ENCODE results near the gene KIF9.
"Not testable (repeated sequence)": the region's sequence is repeated elsewhere in the genome, so short reads cannot be mapped to it uniquely, and the experiment has no call there.

KIF9 gene

GRCh38 chr3:47314056-47314764 lies 31.6 kb upstream of the KIF9 start:
- Histone ChIP-seq H3K9ac (ENCODE audit: low read depth, low read length, poor library complexity) (no peak overlapping the region), H3K23ac (ENCODE audit: low read depth, low read length, poor library complexity) (no peak overlapping the region), H2BK15ac (ENCODE audit: low read length) (no peak overlapping the region), H3K18ac (ENCODE audit: low read length) (no peak overlapping the region), H3K4ac (ENCODE audit: low read length) (no peak overlapping the region), H3K27me3 (ENCODE audit: control insufficient read depth in 3 of 3, insufficient read depth in 3 of 3, low read depth in 1 of 3, low read length in 3 of 3) (no peaks in the 10 kb centered on the region), H3K27ac (replicated peaks; ENCODE audit: low read length) (no peak overlapping the region), H4K91ac (ENCODE audit: low read depth, low read length, poor library complexity) (no peak overlapping the region), H2AK5ac (ENCODE audit: low read depth, low read length) (no peak overlapping the region), H3K36me3 (replicated peaks in 1 of 2; ENCODE audit: control insufficient read depth in 2 of 2, insufficient read depth in 2 of 2, low read length in 2 of 2) (peaks cover 0 to 4% of the 10 kb centered on the region in 2 donors), H3K4me1 (ENCODE audit: control insufficient read depth in 2 of 2, insufficient read depth in 1 of 2, low read depth in 1 of 2, low read length in 2 of 2) (no peaks in the 10 kb centered on the region), H3K4me2 (ENCODE audit: insufficient read depth, low read length, poor library complexity, severe bottlenecking) (no peak overlapping the region), H3K9me3 (replicated peaks in 1 of 2; ENCODE audit: control insufficient read depth in 2 of 2, insufficient read depth in 1 of 2, low read depth in 1 of 2, low read length in 2 of 2) (peaks cover 3 to 4% of the 10 kb centered on the region in 2 donors), H2BK12ac (ENCODE audit: low read length) (no peak overlapping the region), H2AFZ (ENCODE audit: low read length) (no peak overlapping the region), H3K4me3 (ENCODE audit: low read length in 2 of 2) (no peak overlapping the region), H3K14ac (ENCODE audit: low read length) (no peak overlapping the region), H3K79me1 (ENCODE audit: low read depth, low read length) (peaks cover 2% of the 10 kb centered on the region), H4K8ac (ENCODE audit: low read depth, low read length) (no peak overlapping the region), H2BK120ac (ENCODE audit: low read depth, low read length) (no peak overlapping the region), H2BK5ac (ENCODE audit: low read length) (no peak overlapping the region)
- DNase-seq (ENCODE audit: low spot score) = no peak
- WGBS, 2 donors (ENCODE audit: extremely low coverage in 2 of 2, insufficient read length in 2 of 2, insufficient replicate concordance in 1 of 2) = no CpG with 5 or more reads among the region's 8 CpGs

DNA sequence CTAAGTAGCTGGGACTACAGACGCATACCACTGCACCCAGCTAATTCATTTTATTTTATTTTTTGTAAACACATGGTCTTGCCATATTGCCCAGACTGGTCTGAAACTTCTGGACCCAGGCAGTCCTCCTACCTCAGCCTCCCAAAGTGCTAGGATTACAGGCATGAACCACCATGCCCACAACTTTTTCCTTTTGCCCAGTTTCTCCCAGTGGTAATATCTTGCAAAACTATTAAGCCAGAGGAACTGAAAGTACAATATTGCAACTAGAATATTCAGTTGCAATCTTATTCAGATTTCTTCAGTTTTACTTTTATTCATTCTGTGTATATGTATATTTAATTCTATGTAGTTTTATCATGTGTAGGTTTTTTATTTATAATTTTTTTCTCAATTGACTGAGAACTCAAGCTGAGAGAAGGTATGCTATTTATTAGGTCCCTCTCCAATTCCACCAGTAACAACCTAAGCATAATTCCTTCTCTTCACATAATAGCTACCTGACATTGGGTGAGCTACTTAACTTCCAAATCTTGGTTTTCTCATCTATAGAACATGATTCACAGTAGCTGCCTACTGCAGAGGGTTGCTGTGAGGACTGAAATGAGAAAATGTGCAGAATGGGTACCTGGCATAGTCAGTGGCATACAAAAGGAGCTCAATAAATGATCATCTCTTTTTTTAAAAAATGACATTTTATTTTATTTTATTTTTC lies 30.9 kb upstream of the KIF9 start:
- Histone ChIP-seq H2BK5ac (ENCODE audit: low read length) (no peak overlapping the region), H2BK15ac (ENCODE audit: low read length) (no peak overlapping the region), H2BK120ac (ENCODE audit: low read depth, low read length) (no peak overlapping the region), H4K8ac (ENCODE audit: low read depth, low read length) (no peak overlapping the region), H4K91ac (ENCODE audit: low read depth, low read length, poor library complexity) (no peak overlapping the region), H3K9me3 (replicated peaks in 1 of 2; ENCODE audit: control insufficient read depth in 2 of 2, insufficient read depth in 1 of 2, low read depth in 1 of 2, low read length in 2 of 2) (peaks cover 3 to 4% of the 10 kb centered on the region in 2 donors), H3K36me3 (replicated peaks in 1 of 2; ENCODE audit: control insufficient read depth in 2 of 2, insufficient read depth in 2 of 2, low read length in 2 of 2) (peaks cover 0 to 4% of the 10 kb centered on the region in 2 donors), H3K4ac (ENCODE audit: low read length) (no peak overlapping the region), H2AFZ (ENCODE audit: low read length) (no peak overlapping the region), H3K23ac (ENCODE audit: low read depth, low read length, poor library complexity) (no peak overlapping the region), H2AK5ac (ENCODE audit: low read depth, low read length) (no peak overlapping the region), H3K4me3 (ENCODE audit: low read length in 2 of 2) (no peak overlapping the region), H3K79me1 (ENCODE audit: low read depth, low read length) (peaks cover 2% of the 10 kb centered on the region), H3K4me2 (ENCODE audit: insufficient read depth, low read length, poor library complexity, severe bottlenecking) (no peak overlapping the region), H2BK12ac (ENCODE audit: low read length) (no peak overlapping the region), H3K27me3 (ENCODE audit: control insufficient read depth in 3 of 3, insufficient read depth in 3 of 3, low read depth in 1 of 3, low read length in 3 of 3) (no peaks in the 10 kb centered on the region), H3K27ac (replicated peaks; ENCODE audit: low read length) (no peak overlapping the region), H3K14ac (ENCODE audit: low read length) (no peak overlapping the region), H3K9ac (ENCODE audit: low read depth, low read length, poor library complexity) (no peak overlapping the region), H3K4me1 (ENCODE audit: control insufficient read depth in 2 of 2, insufficient read depth in 1 of 2, low read depth in 1 of 2, low read length in 2 of 2) (no peaks in the 10 kb centered on the region), H3K18ac (ENCODE audit: low read length) (no peak overlapping the region)
- DNase-seq (ENCODE audit: low spot score) = no peak
- WGBS, 2 donors (ENCODE audit: extremely low coverage in 2 of 2, insufficient read length in 2 of 2, insufficient replicate concordance in 1 of 2) = no CpG with 5 or more reads among the region's 1 CpG

- H3K23ac ChIP-seq (ENCODE audit: low read depth, low read length, poor library complexity) = no peak overlapping the region
- no peak overlapping the region for H3K27ac ChIP-seq (replicated peaks; ENCODE audit: low read length)
- DNase-seq (ENCODE audit: low spot score) = no peak
- no peak overlapping the region for H4K8ac ChIP-seq (ENCODE audit: low read depth, low read length)
- no peak overlapping the region for H3K4ac ChIP-seq (ENCODE audit: low read length)
- peaks cover 2 to 4% of the 10 kb centered on the region in 2 donors for H3K9me3 ChIP-seq (replicated peaks in 1 of 2; ENCODE audit: control insufficient read depth in 2 of 2, insufficient read depth in 1 of 2, low read depth in 1 of 2, low read length in 2 of 2)
- no peak overlapping the region for H3K18ac ChIP-seq (ENCODE audit: low read length)
- peak overlapping the region; percentile 25 for H3K14ac ChIP-seq (ENCODE audit: low read length)
- no peaks in the 10 kb centered on the region for H3K27me3 ChIP-seq (ENCODE audit: control insufficient read depth in 3 of 3, insufficient read depth in 3 of 3, low read depth in 1 of 3, low read length in 3 of 3)
- no CpG with 5 or more reads among the region's 4 CpGs for WGBS, 2 donors (ENCODE audit: extremely low coverage in 2 of 2, insufficient read length in 2 of 2, insufficient replicate concordance in 1 of 2)
- H3K79me1 ChIP-seq (ENCODE audit: low read depth, low read length) = peaks cover 2% of the 10 kb centered on the region
- H2AK5ac ChIP-seq (ENCODE audit: low read depth, low read length) = no peak overlapping the region
- no peak overlapping the region for H3K4me2 ChIP-seq (ENCODE audit: insufficient read depth, low read length, poor library complexity, severe bottlenecking)
- H3K4me3 ChIP-seq (ENCODE audit: low read length in 2 of 2) = no peak overlapping the region
- no peak overlapping the region for H2BK5ac ChIP-seq (ENCODE audit: low read length)
- no peak overlapping the region for H2AFZ ChIP-seq (ENCODE audit: low read length)
- H3K9ac ChIP-seq (ENCODE audit: low read depth, low read length, poor library complexity) = no peak overlapping the region
- no peak overlapping the region for H2BK15ac ChIP-seq (ENCODE audit: low read length)
- H3K36me3 ChIP-seq (replicated peaks in 1 of 2; ENCODE audit: control insufficient read depth in 2 of 2, insufficient read depth in 2 of 2, low read length in 2 of 2) = peaks cover 0 to 12% of the 10 kb centered on the region in 2 donors
- H2BK12ac ChIP-seq (ENCODE audit: low read length) = no peak overlapping the region
- H4K91ac ChIP-seq (ENCODE audit: low read depth, low read length, poor library complexity) = no peak overlapping the region
- H3K4me1 ChIP-seq (ENCODE audit: control insufficient read depth in 2 of 2, insufficient read depth in 1 of 2, low read depth in 1 of 2, low read length in 2 of 2) = no peaks in the 10 kb centered on the region
- H2BK120ac ChIP-seq (ENCODE audit: low read depth, low read length) = no peak overlapping the region
These were observed 27.8 kb upstream of the KIF9 start for GRCh38 chr3:47310391-47310790.

- not testable (repeated sequence) for H3K4ac ChIP-seq (ENCODE audit: low read length); H3K18ac ChIP-seq (ENCODE audit: low read length); H3K4me1 ChIP-seq (ENCODE audit: control insufficient read depth in 2 of 2, insufficient read depth in 1 of 2, low read depth in 1 of 2, low read length in 2 of 2); H3K23ac ChIP-seq (ENCODE audit: low read depth, low read length, poor library complexity); H3K9ac ChIP-seq (ENCODE audit: low read depth, low read length, poor library complexity); H4K8ac ChIP-seq (ENCODE audit: low read depth, low read length); H4K91ac ChIP-seq (ENCODE audit: low read depth, low read length, poor library complexity); H3K79me1 ChIP-seq (ENCODE audit: low read depth, low read length); DNase-seq (ENCODE audit: low spot score); H2BK12ac ChIP-seq (ENCODE audit: low read length); H3K4me2 ChIP-seq (ENCODE audit: insufficient read depth, low read length, poor library complexity, severe bottlenecking); H2AFZ ChIP-seq (ENCODE audit: low read length); H2BK120ac ChIP-seq (ENCODE audit: low read depth, low read length); H2AK5ac ChIP-seq (ENCODE audit: low read depth, low read length); H2BK15ac ChIP-seq (ENCODE audit: low read length); H3K27me3 ChIP-seq (ENCODE audit: control insufficient read depth in 3 of 3, insufficient read depth in 3 of 3, low read depth in 1 of 3, low read length in 3 of 3); H3K14ac ChIP-seq (ENCODE audit: low read length); H2BK5ac ChIP-seq (ENCODE audit: low read length); H3K4me3 ChIP-seq (ENCODE audit: low read length in 2 of 2); H3K9me3 ChIP-seq (replicated peaks in 1 of 2; ENCODE audit: control insufficient read depth in 2 of 2, insufficient read depth in 1 of 2, low read depth in 1 of 2, low read length in 2 of 2); H3K27ac ChIP-seq (replicated peaks; ENCODE audit: low read length)
- WGBS, 2 donors (ENCODE audit: extremely low coverage in 2 of 2, insufficient read length in 2 of 2, insufficient replicate concordance in 1 of 2) = no CpG with 5 or more reads among the region's 28 CpGs
- H3K36me3 ChIP-seq (replicated peaks in 1 of 2; ENCODE audit: control insufficient read depth in 2 of 2, insufficient read depth in 2 of 2, low read length in 2 of 2) = peaks cover 0 to 14% of the 10 kb centered on the region in 2 donors
These were observed 26.6 kb upstream of the KIF9 start for GRCh38 chr3:47309231-47309630.

Measured in neuronal stem cell (in vitro differentiated cells).